Breast epithelium (tissue), 4 donors: ENCODE data around the gene ZBTB12. TPM values are rescaled to one million over a fixed set of nuclear protein-coding genes. Genes with fewer than 3 reads are reported as not detected.

Source experiments
- DNase-seq, 2 donors: peaks; one replicate each; pipeline ENCODE4 v3.0.0-alpha.2; 2019; ENCODE audit warnings: low spot score in 2 of 2
- H3K27ac ChIP-seq, 2 donors: fragments of 200-600 bp; sonication (generic) in 1 of 2; one replicate each; pipeline ENCODE4 v1.5.1; 2016 to 2019; ENCODE audit warnings: mild to moderate bottlenecking in 1 of 2
- H3K27me3 ChIP-seq, 2 donors: fragments of 200-600 bp; sonication (generic) in 1 of 2; one replicate each; pipeline versions ENCODE4 v1.5.1 to v1.6.0; 2017 to 2019; ENCODE audit warnings: control low read depth in 1 of 2, mild to moderate bottlenecking in 1 of 2
- H3K36me3 ChIP-seq: fragments of 200-600 bp; one replicate; pipeline ENCODE4 v1.5.1; 2019
- H3K4me1 ChIP-seq, 2 donors: fragments of 200-600 bp; sonication (generic); one replicate each; pipeline ENCODE4 v1.5.1; 2016 to 2019; ENCODE audit warnings: control low read depth in 1 of 2
- H3K4me3 ChIP-seq, 3 donors: fragments of 200-600 bp; sonication (generic); 1 replicate in 2 of 3; 2 replicates in 1 of 3; pipeline ENCODE4 v1.5.1; 2016 to 2019; ENCODE audit warnings: mild to moderate bottlenecking in 3 of 3, moderate library complexity in 2 of 3
- H3K9me3 ChIP-seq, 2 donors: fragments of 200-600 bp; sonication (generic) in 1 of 2; one replicate each; pipeline ENCODE4 v1.5.1; 2016 to 2019; ENCODE audit warnings: control low read depth in 1 of 2
- CTCF ChIP-seq, 3 donors: fragments of 450-650 bp; IDR thresholded peaks; one replicate each; pipeline ENCODE4 v1.5.1; 2016 to 2017; ENCODE audit warnings: antibody characterized with exemption in 3 of 3, mild to moderate bottlenecking in 3 of 3, moderate library complexity in 3 of 3
- POLR2A ChIP-seq: fragments of 450-650 bp; IDR thresholded peaks from one replicate; pipeline ENCODE4 v1.6.1; 2016; ENCODE audit warnings: antibody characterized with exemption, mild to moderate bottlenecking, moderate library complexity
- POLR2AphosphoS5 ChIP-seq, 3 donors: sonication (generic); formaldehyde crosslinking; IDR thresholded peaks; one replicate each; pipeline ENCODE4 v1.6.1; 2017; ENCODE audit warnings: antibody characterized with exemption in 3 of 3
- intact Hi-C: fragments of 100-400 bp; cut with DNase I; formaldehyde crosslinking; loops from one replicate; pipeline ENCODE4 v1.15.1; 2023; ENCODE audit warnings: low total_unique reads
- total RNA-seq, 3 donors: library from RNA; depleted of rRNA; stranded (reverse); fragments of >200 nt; gene quantifications; one replicate each; pipeline ENCODE4 v1.1.0, GENCODE V29; 2016

Gene ZBTB12
- total RNA-seq, 3 donors from 2014 or later, result 0.64 to 3.3 (median 1.9) TPM

- Histone ChIP-seq H3K4me3 (no peak overlapping the region), H3K4me1 (no peaks in the 10 kb centered on the region), H3K9me3 (no peaks in the 10 kb centered on the region), H3K36me3 (peaks cover 16% of the 10 kb centered on the region), H3K27ac (no peak overlapping the region), H3K27me3 (no peaks in the 10 kb centered on the region)
- DNase-seq, result no peak
- no peak for TF ChIP-seq POLR2A
- intact Hi-C loops, result no loop called here
Observed at GRCh38 chr6:31889331-31889972, 12.4 kb downstream of the ZBTB12 start.

- DNase-seq, result no peak
- Histone ChIP-seq H3K27me3 (no peaks in the 10 kb centered on the region), H3K36me3 (peaks cover 19% of the 10 kb centered on the region), H3K27ac (peak overlapping the region in 1 of 2 donors; percentile 19), H3K4me1 (no peaks in the 10 kb centered on the region), H3K4me3 (no peak overlapping the region), H3K9me3 (no peaks in the 10 kb centered on the region)
- intact Hi-C loops, result no loop called here
- TF ChIP-seq CTCF (IDR thresholded peaks at IDR 0.05) (peak; percentile 18 to 36 (median 32)), POLR2A (no peak), POLR2AphosphoS5 (IDR thresholded peaks at IDR 0.05) (no peak)
Observed at GRCh38 chr6:31888276-31889258, 13.3 kb downstream of the ZBTB12 start.

- intact Hi-C loops, result no loop called here
- Histone ChIP-seq H3K27ac (no peak overlapping the region), H3K4me3 (no peak overlapping the region), H3K36me3 (peaks cover 24% of the 10 kb centered on the region), H3K4me1 (no peaks in the 10 kb centered on the region), H3K27me3 (no peaks in the 10 kb centered on the region), H3K9me3 (no peaks in the 10 kb centered on the region)
- no peak for DNase-seq
- no peak for TF ChIP-seq POLR2A
- TF ChIP-seq POLR2AphosphoS5 (IDR thresholded peaks at IDR 0.05), result no peak
- TF ChIP-seq CTCF (IDR thresholded peaks at IDR 0.05), result no peak
Observed at GRCh38 chr6:31887173-31888007, 14.5 kb downstream of the ZBTB12 start.

- DNase-seq, result no peak
- Histone ChIP-seq H3K36me3 (peaks cover 24% of the 10 kb centered on the region), H3K9me3 (no peaks in the 10 kb centered on the region), H3K27ac (no peak overlapping the region), H3K4me3 (no peak overlapping the region), H3K27me3 (no peaks in the 10 kb centered on the region), H3K4me1 (no peaks in the 10 kb centered on the region)
- intact Hi-C loops, result no loop called here
- no peak for TF ChIP-seq CTCF (IDR thresholded peaks at IDR 0.05)
- TF ChIP-seq POLR2A, result no peak
- TF ChIP-seq POLR2AphosphoS5 (IDR thresholded peaks at IDR 0.05), result no peak
Observed at GRCh38 chr6:31886541-31886991, 15.3 kb downstream of the ZBTB12 start.

- Histone ChIP-seq H3K4me3 (no peak overlapping the region), H3K9me3 (no peaks in the 10 kb centered on the region), H3K4me1 (no peaks in the 10 kb centered on the region), H3K27ac (no peak overlapping the region), H3K36me3 (peaks cover 33% of the 10 kb centered on the region), H3K27me3 (no peaks in the 10 kb centered on the region)
- no peak for DNase-seq
- intact Hi-C loops, result no loop called here
- TF ChIP-seq POLR2AphosphoS5 (IDR thresholded peaks at IDR 0.05) (no peak), POLR2A (no peak), CTCF (IDR thresholded peaks at IDR 0.05) (no peak)
Observed at GRCh38 chr6:31884528-31885035, 17.3 kb downstream of the ZBTB12 start.
